Measurements from ENCODE around the gene ARHGAP32.
"Not testable (repeated sequence)": the region's sequence is repeated elsewhere in the genome, so short reads cannot be mapped to it uniquely, and the experiment has no call there.

Gene ARHGAP32

DNA sequence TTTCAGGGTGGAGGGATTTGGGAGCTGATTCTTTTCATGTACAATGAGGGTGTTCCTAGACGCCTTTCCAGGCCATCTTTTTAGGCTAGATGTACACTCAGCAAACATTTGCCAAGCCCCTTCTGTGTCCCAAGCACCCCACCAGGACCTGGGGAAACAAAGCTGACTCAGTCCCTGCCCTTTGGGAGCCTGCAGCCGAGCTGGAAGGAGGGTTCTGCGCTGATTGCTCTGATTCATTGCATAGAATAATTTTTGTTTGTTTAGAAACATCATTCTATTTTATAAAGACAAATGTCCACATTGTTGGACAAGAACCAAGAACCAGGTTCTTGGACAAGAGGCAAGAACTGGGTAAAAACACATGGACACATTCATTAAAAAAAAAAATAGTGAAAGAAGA lies 266.1 kb downstream of the ARHGAP32 start:
- TF ChIP-seq, protein P1, sequence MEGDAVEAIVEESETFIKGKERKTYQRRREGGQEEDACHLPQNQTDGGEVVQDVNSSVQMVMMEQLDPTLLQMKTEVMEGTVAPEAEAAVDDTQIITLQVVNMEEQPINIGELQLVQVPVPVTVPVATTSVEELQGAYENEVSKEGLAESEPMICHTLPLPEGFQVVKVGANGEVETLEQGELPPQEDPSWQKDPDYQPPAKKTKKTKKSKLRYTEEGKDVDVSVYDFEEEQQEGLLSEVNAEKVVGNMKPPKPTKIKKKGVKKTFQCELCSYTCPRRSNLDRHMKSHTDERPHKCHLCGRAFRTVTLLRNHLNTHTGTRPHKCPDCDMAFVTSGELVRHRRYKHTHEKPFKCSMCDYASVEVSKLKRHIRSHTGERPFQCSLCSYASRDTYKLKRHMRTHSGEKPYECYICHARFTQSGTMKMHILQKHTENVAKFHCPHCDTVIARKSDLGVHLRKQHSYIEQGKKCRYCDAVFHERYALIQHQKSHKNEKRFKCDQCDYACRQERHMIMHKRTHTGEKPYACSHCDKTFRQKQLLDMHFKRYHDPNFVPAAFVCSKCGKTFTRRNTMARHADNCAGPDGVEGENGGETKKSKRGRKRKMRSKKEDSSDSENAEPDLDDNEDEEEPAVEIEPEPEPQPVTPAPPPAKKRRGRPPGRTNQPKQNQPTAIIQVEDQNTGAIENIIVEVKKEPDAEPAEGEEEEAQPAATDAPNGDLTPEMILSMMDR (IDR thresholded peaks at IDR 0.05): no peak
- no peak for TF ChIP-seq ZFX (IDR thresholded peaks at IDR 0.05; ENCODE audit: borderline replicate concordance)
- H3K27ac ChIP-seq: no peak overlapping the region

DNA sequence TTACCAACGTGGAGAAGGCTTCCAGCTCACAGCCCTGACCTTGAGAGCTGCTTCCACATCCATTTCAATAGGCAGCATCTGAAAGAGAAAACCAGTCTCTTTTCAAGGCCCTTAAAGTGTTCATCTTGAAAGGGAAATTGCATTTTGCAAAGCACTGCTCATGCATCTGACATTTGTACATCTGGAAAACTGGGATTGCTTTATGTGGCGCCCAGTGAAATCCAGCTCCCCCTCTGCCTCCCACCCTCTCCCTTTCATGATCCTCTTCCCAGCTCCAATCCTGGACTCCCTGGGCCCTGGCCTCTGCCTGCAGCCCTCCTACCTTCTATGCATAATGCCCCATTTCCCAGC lies 266.9 kb downstream of the ARHGAP32 start:
- TF ChIP-seq, protein P1 (IDR thresholded peaks at IDR 0.05): no peak
- TF ChIP-seq ZFX (IDR thresholded peaks at IDR 0.05; ENCODE audit: borderline replicate concordance): no peak
- no peak overlapping the region for H3K27ac ChIP-seq

DNA sequence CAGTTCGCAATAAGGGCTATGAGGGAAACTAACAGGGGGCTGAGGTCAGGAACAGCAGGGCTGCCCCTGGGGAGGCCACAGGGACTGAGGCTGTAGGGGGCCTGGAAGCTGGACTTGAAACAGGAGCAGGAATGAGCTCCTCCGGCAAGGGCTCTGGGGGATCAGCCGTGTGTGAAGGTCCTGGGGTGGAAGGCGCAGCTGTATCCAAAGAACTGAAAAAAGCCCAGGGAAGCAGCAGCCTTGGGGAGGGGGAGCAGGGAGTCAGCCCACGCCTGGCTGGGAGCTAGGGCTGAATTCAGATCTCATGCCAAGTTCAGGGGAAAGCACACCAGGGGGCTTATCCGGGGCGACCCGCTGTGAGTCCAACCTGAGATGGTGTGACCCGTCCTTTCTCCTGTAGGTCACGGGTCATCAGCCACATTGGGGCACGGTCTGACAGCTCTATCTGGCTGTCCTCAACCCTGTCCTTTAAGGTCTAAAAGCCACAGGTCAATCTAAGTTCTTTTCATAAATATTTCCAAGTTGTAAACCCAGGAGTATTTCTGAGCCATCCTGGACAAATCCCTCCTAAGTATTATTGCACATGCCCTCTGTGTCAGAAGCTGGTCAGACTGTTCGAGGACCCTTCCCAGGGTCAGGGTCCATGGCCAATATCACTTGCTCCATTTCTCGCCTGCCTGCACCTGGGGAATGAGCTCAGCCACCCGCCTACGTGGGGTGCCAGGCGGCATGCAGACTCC lies 267.4 kb downstream of the ARHGAP32 start:
- TF ChIP-seq ZFX (IDR thresholded peaks at IDR 0.05; ENCODE audit: borderline replicate concordance): no peak
- TF ChIP-seq, protein P1 (IDR thresholded peaks at IDR 0.05): no peak
- H3K27ac ChIP-seq: no peak overlapping the region

DNA sequence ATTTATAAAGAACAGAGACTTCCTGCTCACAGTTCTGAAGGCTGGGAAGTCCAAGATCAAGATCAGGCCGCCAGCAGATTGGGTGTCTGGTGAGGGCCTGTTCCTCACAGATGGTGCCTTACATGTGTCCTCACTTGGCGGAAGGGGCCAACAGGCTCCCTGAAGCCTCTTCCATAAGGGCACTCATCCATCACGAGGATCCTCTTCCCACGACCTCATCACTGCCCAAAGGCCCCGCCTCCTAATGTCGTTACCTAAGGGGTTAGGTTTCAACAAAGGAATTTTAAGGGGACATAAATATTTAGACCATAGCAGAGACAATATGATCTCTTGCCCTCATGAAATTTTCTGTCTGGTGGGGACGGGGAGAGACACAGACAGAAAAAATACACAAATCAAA lies 268.0 kb downstream of the ARHGAP32 start:
- no peak for TF ChIP-seq ZFX (IDR thresholded peaks at IDR 0.05; ENCODE audit: borderline replicate concordance)

DNA sequence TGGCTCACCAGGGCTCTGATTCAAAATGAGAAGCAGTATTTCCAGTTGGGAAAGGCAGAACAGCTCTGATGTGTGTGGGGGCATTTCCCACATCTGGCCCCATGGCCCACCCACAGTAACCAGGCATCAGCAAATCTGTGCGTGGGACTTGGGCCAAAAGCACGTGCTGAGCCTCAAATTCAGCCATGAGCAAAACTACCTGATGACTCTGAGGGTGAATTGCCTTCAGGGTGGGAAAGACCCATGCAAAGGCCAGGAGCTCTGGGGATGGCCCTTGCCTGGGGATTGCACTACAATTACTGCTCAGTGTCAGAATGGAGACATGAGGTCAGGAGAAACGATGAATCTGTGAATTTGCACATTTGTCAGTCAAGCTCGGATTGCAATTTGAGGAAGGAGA lies 270.3 kb downstream of the ARHGAP32 start:
- H3K27ac ChIP-seq: no peak overlapping the region
- TF ChIP-seq, protein P1 (IDR thresholded peaks at IDR 0.05): no peak
- TF ChIP-seq ZFX (IDR thresholded peaks at IDR 0.05; ENCODE audit: borderline replicate concordance): no peak

More for the DNA sequence above, 268.0 kb downstream of the ARHGAP32 start:
- no peak overlapping the region for H3K27ac ChIP-seq

DNA sequence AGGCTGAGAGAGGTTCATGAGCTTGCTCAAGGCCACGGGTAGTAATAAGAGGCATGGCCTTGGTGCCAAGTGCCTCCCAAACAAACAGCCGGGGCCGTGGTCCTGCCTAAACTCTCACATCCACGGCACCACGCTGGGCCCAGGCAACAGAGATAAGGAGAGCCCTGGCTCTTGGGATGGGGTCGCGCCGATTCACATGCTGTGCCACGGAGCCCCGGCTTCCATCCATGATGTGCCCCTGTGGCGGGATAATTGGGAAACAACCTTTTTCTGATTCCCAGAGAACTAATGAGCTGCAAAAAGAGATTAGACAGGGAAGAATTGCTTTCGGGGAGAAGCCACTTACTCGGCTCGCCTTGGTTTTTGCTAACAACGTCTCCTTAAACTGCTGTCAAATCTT lies 271.5 kb downstream of the ARHGAP32 start:
- TF ChIP-seq, protein P1 (IDR thresholded peaks at IDR 0.05): no peak
- TF ChIP-seq ZFX (IDR thresholded peaks at IDR 0.05; ENCODE audit: borderline replicate concordance): no peak

DNA sequence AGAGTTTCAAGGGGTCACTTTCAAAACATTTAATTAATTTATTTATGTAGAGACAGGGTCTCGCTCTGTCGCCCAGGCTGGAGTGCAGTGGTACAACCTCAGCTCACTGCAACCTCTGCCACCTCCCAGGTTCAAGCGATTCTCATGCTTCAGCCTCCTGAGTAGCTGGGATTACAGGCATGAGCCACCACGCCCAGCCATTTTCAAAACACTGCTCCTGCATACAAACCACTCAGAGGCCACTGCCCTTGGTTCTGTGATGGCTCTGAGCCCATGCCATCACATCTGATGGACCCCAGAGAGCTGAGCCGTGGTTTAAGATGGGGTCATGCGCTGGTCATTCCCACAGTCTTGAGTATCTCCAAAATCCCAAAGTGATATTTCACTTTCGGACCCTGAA lies 272.5 kb downstream of the ARHGAP32 start:
- H3K27ac ChIP-seq: not testable (repeated sequence)

More for the DNA sequence above, 271.5 kb downstream of the ARHGAP32 start:
- H3K27ac ChIP-seq: no peak overlapping the region

DNA sequence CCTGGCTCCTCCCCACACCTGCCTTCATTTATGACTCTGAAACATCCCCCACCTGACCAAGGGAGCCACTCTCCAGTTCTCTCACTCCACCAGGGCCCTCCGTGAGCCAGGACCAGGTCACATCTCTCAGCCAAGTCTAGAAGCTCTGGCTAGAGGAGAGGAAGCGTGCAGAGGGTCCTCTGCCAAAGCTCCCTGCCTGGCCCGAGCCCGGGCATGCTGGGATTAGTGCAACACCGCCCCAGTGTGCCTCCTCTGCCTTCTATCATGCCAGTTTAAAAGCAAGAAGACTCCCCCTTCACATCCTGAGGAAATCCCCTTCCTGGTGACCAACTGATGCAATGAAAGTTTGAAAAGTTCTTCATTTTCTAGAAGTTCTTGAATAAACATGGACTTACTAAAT lies 272.9 kb downstream of the ARHGAP32 start:
- H3K27ac ChIP-seq: no peak overlapping the region
- TF ChIP-seq, protein P1 (IDR thresholded peaks at IDR 0.05): no peak
- no peak for TF ChIP-seq ZFX (IDR thresholded peaks at IDR 0.05; ENCODE audit: borderline replicate concordance)

Data from 22Rv1 (cell line).